Measurements from ENCODE around the gene OSBPL5.

Gene OSBPL5

GRCh38 chr11:3162410-3163240 is 2.5 kb downstream of the OSBPL5 start:
- DNase-seq (ENCODE audit: low read depth in 2 of 2), result no peak

DNA sequence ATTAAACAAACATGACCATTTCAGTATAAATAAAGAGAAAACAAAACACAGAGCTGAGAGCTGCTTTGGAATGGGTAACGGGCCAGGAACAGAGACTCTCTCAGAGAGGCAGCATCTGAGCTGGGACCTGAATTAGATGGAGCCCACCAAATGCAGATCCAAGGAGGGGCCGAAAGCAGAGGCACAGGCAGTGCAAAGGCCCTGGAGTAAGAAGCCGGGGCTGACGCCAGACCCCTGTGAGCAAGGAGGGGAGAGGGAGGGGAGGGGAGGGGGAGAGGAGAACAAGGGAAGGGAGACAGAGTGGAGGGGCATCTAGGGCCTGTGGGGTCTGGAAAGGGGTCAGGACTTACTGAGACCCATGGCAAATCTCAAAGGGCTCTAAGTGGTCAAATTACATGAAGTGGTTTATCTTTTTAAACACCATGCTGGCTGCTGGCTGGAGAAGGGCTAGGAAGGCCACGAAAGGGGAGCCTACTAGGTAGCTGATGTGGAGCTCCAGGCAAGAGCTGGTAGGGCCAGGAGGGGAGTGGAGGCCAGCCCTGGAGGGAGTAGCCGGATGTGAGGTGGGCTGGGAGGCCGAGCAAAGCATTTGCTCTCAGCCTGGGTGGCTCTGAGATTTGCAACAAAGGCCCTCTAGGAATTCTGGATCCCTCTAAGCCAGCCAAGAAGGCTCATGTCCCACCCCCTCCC is 3.2 kb downstream of the OSBPL5 start:
- no peak for DNase-seq (ENCODE audit: low read depth in 2 of 2)

GRCh38 chr11:3161309-3161708 is 3.8 kb downstream of the OSBPL5 start:
- no peak for DNase-seq (ENCODE audit: low read depth in 2 of 2)

- no peak for DNase-seq (ENCODE audit: low read depth in 2 of 2)
Measured at GRCh38 chr11:3160252-3161031, 4.7 kb downstream of the OSBPL5 start.

- DNase-seq (ENCODE audit: low read depth in 2 of 2), result no peak
Measured at GRCh38 chr11:3159296-3160190, 5.6 kb downstream of the OSBPL5 start.

DNA sequence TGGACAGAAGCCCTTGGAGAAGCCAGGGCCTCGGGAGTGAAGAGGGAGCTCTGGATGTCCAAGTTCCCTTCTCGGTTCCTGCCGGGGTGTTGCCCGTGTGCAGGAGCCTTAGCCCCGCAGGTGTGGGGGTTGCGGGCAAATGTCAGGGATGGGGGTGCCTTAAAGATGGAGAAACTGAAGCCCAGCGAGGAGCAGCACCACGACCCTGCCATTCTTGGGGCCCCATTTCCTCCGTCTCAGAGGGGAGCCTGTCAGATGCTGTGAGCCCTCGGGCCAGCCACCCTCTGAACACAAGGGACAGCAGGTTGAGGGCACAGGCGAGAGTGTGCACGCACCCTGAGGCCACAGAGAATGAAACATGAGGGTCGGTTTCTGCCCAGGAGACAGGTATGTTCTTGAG is 6.3 kb downstream of the OSBPL5 start:
- no peak for DNase-seq (ENCODE audit: low read depth in 2 of 2)

- no peak for DNase-seq (ENCODE audit: low read depth in 2 of 2)
Measured at GRCh38 chr11:3158131-3158591, 6.9 kb downstream of the OSBPL5 start.

DNA sequence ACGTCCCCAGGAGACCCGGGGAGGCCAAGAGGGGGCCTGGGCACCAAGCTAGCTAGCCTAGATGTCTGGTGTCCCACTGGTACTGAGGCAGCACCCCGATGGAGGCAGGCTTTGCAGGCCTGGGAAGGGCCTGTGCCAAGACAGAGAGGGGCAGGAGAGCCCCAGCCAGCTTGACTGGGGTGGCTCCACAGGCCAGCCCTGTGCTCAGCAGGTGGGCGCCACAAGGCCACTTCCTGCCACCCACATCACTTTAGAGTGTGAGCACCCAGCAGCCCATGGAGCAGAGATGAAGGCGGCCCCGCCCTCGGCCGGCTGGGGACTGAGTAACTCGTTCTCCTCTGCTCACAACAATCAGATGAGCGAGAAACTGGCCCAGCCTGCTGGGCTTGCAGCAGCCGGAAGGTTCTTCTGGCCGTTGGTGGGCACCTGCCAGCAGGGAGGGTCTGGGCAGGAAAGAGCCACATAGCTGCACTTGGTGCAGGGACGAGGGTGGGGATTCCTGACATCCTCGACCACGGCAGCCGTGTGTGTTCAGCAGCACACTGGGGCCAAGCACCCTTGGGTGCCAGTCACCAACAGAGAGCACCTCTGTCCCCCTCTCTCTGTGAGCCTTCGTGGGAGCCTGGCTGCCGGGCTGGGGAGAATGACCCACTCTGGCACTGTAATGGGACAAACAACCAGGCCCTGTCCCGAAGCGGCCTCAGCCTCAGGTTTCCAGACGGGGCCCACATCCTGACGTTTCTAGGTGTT is 7.6 kb downstream of the OSBPL5 start:
- no peak for DNase-seq (ENCODE audit: low read depth in 2 of 2)

DNA sequence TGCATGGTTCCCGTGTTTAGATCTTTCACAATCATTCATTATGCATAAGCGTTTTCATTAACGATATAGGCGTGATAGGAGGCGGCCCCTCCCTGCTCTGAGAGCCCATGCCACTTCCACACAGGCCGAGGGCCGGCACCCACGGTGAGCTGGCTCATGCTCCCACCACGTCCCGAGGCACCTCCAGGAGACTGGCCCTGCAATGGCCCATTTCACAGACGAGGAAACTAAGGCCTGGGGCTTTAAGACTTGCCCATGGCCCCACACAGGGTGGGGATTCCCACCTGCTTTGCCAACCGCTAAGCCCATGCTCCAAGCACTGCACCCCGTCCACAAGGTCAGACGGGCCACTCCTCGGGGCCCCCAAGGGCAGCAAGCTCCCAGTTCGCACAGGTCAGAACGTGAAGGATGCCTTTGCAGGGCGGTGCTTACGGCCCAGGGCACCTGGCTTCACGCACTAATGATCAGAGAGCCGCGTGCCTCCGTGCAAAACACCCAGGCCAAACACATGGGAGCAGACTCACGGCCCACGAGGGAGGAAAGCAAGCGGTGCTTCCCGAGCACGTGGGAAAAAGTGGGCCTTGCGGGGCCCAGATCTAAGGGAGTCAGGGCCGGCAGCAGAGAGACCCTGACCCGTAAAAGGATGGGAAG is 8.3 kb downstream of the OSBPL5 start:
- no peak for DNase-seq (ENCODE audit: low read depth in 2 of 2)

DNA sequence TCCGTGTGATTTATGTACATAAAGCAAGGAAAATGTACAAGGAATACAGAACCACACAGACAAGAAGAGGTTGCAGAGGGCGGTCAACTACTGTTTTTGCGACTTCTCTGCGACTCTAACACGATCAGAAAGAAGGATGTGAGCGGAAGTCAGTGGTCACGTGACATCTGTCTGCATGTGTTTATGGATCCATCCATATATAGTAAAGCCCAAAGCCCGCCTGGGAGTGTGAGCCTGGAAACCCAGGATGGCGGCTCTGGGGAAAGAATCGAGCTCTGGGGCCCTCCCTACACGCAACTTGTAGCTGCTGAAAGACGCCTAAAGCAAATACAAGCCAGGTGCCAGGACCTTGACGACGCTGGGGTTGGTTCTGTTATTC is 8.8 kb downstream of the OSBPL5 start:
- DNase-seq (ENCODE audit: low read depth in 2 of 2), result no peak

- no peak for DNase-seq (ENCODE audit: low read depth in 2 of 2)
Measured at GRCh38 chr11:3155691-3156258, 9.3 kb downstream of the OSBPL5 start.

- DNase-seq (ENCODE audit: low read depth in 2 of 2), result no peak
Measured at GRCh38 chr11:3155216-3155615, 9.9 kb downstream of the OSBPL5 start.

DNA sequence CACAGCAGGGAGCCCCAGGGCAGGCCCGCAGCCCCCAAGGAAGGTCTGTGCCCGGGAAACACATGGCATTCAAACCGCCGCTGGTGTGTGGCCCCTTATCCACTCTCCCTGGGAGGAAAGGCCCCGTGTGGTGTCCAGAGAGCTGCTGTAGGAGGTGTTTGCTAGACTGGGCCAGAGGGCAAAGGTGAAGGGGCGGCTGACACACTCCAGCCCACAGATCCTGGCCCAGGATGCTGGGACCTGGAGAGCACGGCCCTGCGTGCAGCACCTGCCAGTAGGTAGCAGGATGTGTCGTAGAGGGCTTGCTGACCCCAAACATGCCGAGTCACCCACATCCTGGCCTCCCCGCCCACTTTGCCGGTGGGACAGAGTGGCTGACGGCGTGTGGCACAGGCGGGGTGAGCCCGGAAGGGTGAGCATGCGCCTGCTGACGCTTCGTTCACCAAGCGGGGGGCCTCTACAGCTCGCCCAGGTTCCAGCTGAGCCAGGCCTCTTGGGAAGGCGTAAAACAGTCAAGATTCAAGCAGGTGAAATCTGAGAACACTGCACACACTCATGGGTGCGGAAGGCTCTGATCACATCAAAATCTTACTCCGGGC is 11.0 kb downstream of the OSBPL5 start:
- DNase-seq (ENCODE audit: low read depth in 2 of 2), result no peak

DNA sequence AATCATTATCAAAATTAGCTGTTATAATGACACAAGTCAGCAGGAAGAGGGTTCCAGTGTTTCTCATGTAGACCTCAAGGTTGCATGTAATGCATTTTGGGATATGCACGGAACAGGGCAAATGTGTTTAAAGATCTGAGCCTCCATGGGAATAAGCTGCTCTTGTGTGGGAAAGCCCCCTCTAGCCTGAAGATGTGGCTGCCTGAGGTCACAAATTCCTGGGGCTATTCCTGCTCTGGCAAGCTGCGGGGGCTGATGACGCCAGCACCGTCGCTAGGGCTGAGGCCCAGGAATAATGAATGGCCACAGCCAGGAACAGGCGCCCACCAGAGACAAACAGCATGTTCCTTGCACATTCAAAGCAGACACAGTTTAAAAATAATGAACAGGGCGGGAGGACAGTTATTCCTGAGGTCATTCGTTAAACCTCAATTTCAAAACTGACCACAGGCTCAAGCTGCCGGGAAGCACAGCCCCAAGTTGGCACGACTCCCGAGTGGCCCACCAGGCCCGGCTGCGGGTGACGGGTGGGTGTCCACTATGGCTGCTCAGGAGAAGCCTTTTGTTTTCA is 11.7 kb downstream of the OSBPL5 start:
- DNase-seq (ENCODE audit: low read depth in 2 of 2), result no peak

DNA sequence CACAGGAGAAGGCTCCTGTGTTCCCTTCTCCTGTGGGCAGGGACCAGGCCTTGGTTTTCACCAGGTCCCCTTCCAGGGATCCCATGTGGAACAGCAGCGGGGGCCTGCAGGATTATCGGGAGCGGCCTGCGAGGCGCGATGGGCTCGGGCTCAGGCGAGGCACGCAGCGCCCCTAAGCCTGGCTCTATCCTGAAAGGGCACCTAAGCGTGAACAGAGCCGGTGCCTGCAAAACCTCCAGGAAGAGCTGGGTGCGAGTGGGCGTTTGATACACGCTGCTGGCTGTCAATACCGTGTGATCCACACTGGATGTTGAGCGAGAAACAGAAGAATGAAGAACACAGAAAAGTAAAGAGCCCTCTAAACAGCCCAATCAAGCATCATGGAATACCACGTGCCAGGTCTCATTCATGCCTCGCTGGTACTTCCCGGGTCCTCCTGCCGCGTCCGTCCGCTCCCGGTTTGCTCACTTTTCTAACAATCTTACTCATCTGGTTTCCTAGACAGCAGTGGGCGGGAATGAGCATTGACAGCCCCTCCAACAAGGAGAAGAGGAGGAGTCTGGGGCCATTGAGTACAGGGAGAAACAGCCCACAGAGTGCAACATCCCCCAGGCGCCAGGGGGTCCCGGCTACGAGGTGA is 12.5 kb downstream of the OSBPL5 start:
- no peak for DNase-seq (ENCODE audit: low read depth in 2 of 2)

DNA sequence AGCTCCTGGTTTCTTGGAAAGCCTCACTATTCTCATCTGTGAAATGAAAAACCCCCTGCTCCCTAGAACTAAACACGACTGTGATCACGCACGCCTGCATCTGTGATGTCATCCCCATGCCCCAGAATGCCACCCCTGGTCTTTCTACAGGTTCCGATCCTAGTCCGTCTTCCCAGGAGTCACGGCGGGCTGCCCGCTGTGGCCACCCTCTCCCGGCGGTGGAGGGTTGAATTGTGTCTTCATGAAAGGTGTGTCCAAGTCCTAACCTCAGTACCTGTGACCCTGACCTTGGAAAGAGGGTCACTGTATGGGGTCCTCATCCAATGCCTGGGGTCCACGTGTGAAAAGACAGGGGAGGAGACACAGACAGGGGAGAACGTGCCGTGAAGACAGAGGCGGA is 14.4 kb downstream of the OSBPL5 start:
- no peak for DNase-seq (ENCODE audit: low read depth in 2 of 2)

DNA sequence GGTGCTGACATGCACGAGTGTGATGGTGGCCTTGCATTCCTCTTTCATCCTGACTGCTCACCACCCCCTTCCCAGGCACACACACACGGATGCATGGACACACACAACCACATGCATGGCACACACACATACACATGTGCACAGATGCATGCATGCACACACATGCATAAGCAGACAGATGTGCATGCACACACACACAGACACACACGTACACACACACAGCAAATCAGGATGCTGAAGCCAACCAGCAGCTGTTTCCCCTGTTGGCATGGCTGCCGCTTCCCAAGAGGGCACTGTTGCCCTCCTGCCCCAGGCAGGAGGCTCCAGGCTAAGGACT is 15.3 kb downstream of the OSBPL5 start:
- DNase-seq (ENCODE audit: low read depth in 2 of 2), result no peak

DNA sequence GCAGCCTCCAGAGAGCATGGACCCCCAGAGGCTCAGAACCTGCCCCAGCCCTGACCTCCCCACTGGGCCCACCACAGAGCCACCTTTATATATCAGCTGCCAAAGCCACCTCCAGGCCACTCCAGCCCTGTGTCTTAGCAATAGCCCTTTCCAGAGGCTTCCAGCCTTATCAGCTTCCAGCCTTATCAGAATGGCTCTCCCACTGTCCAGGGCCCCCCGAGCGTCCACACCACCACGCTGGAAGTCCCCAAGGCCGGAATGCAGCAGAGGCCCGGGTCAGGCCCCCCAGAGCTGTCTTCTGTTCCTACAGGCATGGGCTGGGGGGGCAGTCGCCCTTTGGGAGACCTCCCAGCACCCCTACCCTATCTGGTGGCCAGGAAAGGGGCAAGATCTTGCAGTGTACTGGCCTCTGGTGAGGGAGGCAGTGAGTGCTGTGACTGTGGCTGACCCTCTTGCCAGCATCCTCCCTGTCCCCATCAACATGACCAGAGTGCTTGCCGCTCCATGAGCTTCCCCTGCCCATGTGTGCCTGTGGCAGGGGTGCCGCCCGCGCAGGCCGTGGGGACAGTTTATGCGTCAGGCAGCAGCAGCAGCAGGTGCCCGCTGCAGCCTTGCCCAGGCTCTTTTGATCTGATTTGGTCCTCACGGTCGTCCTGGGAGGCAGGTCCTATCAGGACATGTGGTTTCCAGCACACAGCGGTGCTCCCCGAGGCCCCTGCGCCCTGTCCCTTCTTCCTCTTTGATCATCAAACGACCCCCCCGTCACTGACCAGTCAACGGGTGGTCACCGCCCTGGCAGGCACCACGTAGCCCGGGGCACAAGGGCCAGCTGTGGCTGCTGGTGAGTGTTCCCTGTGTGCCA is 15.9 kb downstream of the OSBPL5 start:
- no peak for DNase-seq (ENCODE audit: low read depth in 2 of 2)

All from stimulated activated CD4-positive, alpha-beta T cell treated with anti-CD3 and anti-CD28 coated beads, Interleukin-1b, Interleukin-23, amount 100 ng/mL, for 4 hours (primary cell).